Activated naive CD4-positive, alpha-beta T cell (primary cell): ENCODE measurements around the gene ADGRF5.

Experiments used
- DNase-seq, 4 experiments: peaks; one replicate each; lab custom pipeline; 2025; lab: John Stamatoyannopoulos, UW

ADGRF5 gene

DNA sequence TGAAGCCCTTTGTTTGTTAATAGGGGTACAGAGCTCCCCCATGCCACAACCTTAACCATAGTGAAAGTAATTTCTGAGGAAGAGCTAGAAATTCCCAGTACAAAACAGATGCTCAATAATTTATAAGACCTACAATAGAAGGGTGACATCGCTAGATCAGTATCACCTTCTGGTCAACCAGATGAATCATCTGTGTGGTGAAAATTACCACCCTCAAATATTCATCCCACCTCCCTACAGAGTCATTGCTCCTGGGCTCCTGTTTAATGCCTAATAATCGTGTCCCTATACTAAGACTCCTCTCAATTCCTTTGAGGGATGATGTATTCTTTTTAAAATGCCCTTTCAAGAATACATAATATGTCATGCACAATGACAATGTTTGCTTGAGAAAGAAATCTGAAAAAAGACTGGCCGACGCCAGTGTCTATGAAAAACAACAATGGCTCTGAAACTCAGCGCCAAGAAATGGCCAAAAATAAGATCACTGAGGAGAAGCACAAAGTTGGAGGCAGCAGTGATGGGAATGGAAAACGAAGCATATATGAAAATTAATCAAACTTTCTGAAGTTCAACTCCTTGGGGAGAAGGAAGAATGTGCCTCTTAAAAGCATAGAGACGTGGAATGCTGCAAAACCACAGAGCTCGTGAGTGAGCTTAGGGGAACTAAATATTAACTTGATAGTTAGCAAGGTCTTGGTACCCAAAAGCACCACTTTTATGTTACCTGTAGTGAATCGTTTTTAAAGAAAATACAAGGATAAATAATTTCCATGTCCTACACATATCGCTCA is 11.0 kb upstream of the ADGRF5 start:
- DNase-seq, result no peak

GRCh38 chr6:46931416-46931815 is 9.7 kb upstream of the ADGRF5 start:
- DNase-seq, result no peak

DNA sequence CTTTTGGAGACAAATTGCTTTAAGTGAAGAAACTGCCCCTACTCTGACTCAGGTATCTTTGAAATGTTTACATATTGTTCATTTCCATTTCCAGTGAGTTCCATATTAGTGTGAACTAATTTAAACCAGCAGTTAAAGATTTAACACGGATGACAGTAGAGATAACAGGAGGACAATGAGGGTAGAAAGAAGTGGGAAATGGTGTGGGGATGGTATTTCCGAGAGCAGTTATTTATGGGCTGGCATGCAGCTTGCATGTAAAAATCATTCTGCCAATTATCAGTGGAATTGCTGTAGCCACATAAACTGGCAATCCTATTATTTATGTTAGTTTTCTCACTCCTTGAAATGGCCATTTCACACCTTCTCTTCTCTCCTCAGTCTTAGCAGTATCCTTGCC is 8.6 kb upstream of the ADGRF5 start:
- DNase-seq, result no peak

DNA sequence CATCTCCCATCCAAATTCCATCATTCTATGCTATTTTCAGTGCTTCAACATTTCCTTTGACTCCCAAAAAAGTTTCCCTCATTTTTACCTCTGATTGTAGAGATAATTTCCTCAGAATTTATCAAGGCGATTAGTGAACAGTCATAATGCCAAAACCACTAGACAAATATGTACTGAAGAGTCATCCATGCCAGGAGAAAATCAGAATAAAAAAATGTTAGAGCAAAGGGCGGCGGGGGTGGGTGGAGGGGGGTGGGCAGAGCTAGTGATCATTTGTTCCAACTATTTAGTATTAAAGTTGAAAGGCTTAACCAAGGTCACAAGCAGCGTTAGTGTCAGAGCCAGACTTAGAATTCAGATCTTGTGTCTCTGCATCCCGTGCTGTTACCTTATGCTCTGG is 5.3 kb upstream of the ADGRF5 start:
- no peak for DNase-seq

DNA sequence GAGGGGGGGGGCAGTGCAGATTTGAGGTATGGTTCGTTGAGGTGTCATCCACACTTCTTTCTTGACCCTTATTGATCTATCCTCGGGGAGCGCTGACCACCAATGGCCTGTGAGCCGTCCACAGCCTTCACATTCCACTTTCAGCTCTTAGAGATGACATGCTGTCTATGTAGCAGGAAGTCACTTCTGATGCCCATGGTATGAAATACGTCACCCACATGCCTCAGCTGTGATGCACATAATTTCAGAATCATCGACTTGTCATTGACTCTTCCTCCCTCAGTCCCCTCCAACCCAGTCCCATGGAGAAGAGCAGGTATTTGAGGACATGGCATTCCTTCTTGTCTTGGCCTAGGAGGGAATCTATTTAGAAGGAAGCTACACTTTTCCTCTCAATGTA is 4.7 kb upstream of the ADGRF5 start:
- no peak for DNase-seq

DNA sequence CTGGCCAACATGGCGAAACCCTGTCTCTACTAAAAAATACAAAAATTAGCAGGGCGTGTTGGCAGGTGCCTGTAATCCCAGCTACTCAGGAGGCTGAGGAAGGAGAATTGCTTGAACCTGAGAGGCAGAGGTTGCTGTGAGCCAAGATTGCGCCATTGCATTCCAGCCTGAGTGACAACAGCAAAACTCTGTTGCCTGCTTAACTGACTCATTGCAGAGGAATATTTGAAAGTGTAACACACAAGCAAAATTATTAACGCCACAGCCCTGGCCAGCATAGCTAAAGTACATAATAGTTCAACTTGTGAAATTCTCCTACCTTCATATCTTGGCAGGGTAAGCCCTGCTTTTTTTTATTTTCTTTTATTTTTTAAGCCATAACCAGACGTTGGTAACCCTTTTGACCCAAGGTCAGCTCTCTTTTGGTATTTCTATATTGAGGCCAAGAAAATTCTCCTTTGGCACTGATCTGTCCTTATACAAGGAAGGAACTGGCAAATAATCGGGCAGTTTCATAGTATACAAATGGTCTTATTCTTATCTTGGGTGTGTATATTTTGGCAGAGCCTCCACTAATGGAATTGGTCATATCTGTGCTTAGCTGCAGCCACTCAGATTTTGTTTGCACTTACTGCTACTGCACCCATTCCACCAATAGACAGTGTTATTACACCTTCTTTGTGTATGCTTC is 4.0 kb upstream of the ADGRF5 start:
- DNase-seq, result no peak

GRCh38 chr6:46923476-46923875 is 1.7 kb upstream of the ADGRF5 start:
- no peak for DNase-seq

- no peak for DNase-seq
These were observed 679 bp downstream of the ADGRF5 start for GRCh38 chr6:46921059-46921458.

DNA sequence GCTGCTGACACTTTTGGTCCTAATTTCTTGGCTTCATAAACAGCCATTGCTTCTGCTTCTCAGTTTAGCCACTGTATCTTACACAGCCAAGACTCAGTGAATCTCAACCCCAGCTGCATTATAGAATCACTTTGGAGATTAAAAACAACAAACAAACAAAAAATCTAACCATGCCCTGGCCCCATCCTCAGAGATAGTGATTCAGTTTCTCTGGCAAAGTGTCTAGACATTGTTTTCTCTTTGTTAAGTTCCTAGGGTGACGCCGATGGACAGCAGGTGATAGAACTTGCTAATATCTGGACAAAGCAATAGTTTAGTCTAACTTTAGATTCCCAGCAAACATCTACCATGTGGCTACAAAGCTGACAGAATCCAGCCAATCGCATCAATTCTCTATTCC is 2.9 kb downstream of the ADGRF5 start:
- DNase-seq, result no peak

GRCh38 chr6:46917002-46917545 is 4.7 kb downstream of the ADGRF5 start:
- no peak for DNase-seq

GRCh38 chr6:46915866-46916265 is 5.9 kb downstream of the ADGRF5 start:
- DNase-seq, result no peak

GRCh38 chr6:46915380-46915779 is 6.4 kb downstream of the ADGRF5 start:
- DNase-seq, result no peak

GRCh38 chr6:46914279-46914810 is 7.4 kb downstream of the ADGRF5 start:
- DNase-seq, result no peak

DNA sequence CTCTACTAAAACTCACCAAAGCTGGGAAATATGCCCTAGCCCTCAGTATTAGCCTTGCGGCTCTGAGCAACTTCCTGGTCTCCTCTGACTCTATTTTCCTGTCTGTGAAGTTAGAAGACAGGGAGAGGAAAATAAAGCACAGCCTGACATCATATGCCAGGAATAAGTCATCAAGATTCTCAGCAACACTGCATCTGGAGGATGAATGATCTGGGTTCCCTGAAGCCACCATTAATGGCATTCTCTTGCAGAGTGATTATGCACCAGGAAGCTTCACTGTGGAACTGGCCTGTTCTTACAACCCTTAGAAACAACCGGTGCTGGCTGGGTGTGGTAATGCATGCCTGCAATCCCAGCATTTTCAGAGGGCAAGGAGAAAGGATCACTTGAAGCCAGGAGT is 12.4 kb downstream of the ADGRF5 start:
- DNase-seq, result no peak

GRCh38 chr6:46906776-46907175 is 15.0 kb downstream of the ADGRF5 start:
- no peak for DNase-seq

DNA sequence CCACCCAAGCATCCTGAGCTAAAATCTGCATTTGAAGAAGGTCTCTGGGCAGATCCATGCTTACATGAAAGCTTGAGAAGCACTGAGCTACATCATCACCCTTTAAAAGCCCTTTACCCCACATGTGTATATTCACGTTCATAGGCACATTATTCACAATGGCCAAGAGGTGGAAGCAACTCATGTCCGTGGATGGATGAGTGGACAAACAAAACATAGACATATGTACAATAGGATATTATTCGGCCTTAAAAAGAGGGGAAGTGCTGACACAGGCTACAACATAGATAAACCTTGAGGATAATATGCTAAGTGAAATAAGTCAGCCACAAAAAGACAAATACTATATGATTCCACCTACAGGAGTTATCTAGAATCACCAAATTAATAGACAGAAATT is 17.6 kb downstream of the ADGRF5 start:
- DNase-seq, result no peak

GRCh38 chr6:46903175-46903574 is 18.6 kb downstream of the ADGRF5 start:
- DNase-seq, result no peak

GRCh38 chr6:46901882-46902314 is 19.8 kb downstream of the ADGRF5 start:
- DNase-seq, result no peak

DNA sequence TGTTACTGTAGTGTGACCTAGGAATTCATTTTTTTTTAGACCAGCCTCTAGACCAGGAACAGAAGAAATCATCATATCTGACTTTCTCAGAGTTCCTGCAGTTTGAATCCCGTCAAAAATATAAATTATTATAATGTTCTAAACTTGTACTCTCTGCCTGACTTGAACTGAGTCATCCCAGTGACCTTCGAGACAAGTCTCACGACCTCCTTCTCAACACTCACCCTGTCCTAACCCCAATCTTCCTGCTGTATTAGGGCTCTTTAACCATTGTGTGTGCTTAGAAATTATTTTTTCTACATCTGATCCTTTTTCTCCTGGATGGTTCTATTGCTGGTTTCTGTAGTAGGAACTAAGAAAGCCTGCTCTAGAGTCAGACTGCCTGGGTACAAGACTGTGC is 21.5 kb downstream of the ADGRF5 start:
- no peak for DNase-seq

GRCh38 chr6:46899659-46900058 is 22.1 kb downstream of the ADGRF5 start:
- no peak for DNase-seq

GRCh38 chr6:46898006-46898405 is 23.7 kb downstream of the ADGRF5 start:
- DNase-seq, result no peak

DNA sequence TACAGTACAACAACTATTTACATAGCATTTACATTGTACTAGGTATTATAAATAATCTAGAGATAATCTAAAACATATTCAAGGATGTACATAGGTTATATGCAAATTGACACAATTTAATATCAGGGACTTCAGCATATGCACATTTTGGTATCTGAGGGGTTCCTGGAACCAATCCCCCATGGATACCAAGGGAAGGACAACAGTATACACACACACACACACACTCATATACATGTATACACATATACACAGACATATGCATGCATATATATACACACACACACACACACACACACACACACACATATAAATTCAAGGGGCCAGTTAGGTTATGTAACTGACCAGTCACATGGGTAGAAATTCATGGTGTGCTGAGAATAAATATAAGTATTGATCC is 24.9 kb downstream of the ADGRF5 start:
- DNase-seq, result no peak

DNA sequence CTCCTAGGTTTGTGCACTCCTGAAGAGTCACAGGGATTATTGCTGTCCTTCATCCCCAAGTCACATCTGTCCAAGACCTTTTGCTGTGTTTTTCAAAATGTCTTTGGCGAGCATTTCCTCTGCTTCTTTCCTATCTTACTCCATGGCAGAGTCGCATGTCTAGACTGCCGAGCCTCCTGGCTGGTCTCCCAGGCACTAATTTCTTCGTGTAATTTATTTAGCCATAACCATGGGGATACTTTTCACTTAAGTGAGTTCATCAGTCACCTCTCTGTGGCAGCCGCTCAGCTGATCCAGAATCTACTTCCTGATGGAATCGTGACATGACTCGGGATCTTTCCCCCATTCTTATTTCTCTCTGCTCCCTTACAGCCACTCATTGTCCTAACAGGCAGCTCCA is 25.8 kb downstream of the ADGRF5 start:
- DNase-seq, result no peak
